Parathyroid adenoma (tissue), 2 donors: ENCODE data around the gene HINT3.
"Not testable (repeated sequence)": the region's sequence is repeated elsewhere in the genome, so short reads cannot be mapped to it uniquely, and the experiment has no call there.

Experiments
- H2AFZ ChIP-seq: fragments of 300-600 bp; sonication (generic); one replicate; pipeline ENCODE4 v1.7.0; 2017; ENCODE audit warnings: antibody characterized with exemption, mild to moderate bottlenecking
- H3K27ac ChIP-seq: fragments of 300-600 bp; sonication (generic); one replicate; pipeline ENCODE4 v1.7.0; 2017
- H3K27me3 ChIP-seq: fragments of 300-600 bp; sonication (generic); one replicate; pipeline ENCODE4 v1.7.0; 2017; ENCODE audit warnings: low read length; ENCODE audit not compliant: control insufficient read depth, insufficient read depth
- H3K36me3 ChIP-seq: fragments of 300-600 bp; sonication (generic); one replicate; pipeline ENCODE4 v1.7.0; 2017; ENCODE audit warnings: low read length; ENCODE audit not compliant: control insufficient read depth, insufficient read depth
- H3K4me1 ChIP-seq: fragments of 300-600 bp; sonication (generic); one replicate; pipeline ENCODE4 v1.7.0; 2017; ENCODE audit warnings: control low read depth
- H3K4me2 ChIP-seq: fragments of 300-600 bp; sonication (generic); one replicate; pipeline ENCODE4 v1.7.0; 2017; ENCODE audit warnings: low read length
- H3K4me3 ChIP-seq: fragments of 300-600 bp; sonication (generic); one replicate; pipeline ENCODE4 v1.7.0; 2017; ENCODE audit warnings: low read depth, low read length
- H3K79me2 ChIP-seq: fragments of 300-600 bp; sonication (generic); one replicate; pipeline ENCODE4 v1.7.0; 2017; ENCODE audit warnings: control low read depth
- H3K9ac ChIP-seq: fragments of 300-600 bp; sonication (generic); one replicate; pipeline ENCODE4 v1.7.0; 2017; ENCODE audit warnings: mild to moderate bottlenecking
- H3K9me3 ChIP-seq: fragments of 300-600 bp; sonication (generic); one replicate; pipeline ENCODE4 v1.7.0; 2017; ENCODE audit warnings: low read length; ENCODE audit not compliant: control insufficient read depth
- TF ChIP-seq, protein P1 (sequence below): fragments of 300-600 bp; sonication (generic); IDR thresholded peaks from one replicate; pipeline ENCODE4 v1.7.0; 2017; ENCODE audit warnings: antibody characterized with exemption, mild to moderate bottlenecking
- donor health status: primary hyperparathyroidism.

The HINT3 gene

DNA sequence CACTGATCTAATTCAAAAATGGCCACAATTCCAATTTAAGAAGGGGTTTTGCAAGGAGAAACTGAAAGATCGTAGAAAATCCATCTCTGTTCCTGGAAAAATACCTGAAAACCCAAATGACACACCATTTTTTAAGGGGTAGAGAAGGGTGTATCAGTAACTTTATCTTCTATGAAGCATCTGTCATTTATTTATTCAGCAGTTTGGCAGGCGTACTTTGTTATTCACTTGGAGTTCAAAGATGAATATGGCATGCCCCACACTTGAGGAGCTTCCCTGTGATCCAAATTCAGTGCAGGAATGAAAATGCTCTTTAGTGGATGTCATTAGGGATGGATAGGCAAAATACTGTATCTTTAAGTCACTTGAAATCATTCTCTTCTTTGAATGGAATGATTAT is 7.2 kb downstream of the HINT3 start:
- no peak overlapping the region for H3K27ac ChIP-seq
- no peak overlapping the region for H3K4me3 ChIP-seq
- no peaks in the 10 kb centered on the region for H3K27me3 ChIP-seq
- H3K4me2 ChIP-seq: no peak overlapping the region
- H3K9ac ChIP-seq: no peak overlapping the region
- H3K4me1 ChIP-seq: peaks cover 8% of the 10 kb centered on the region
- no peak overlapping the region for H2AFZ ChIP-seq
- H3K36me3 ChIP-seq: no peaks in the 10 kb centered on the region
- no peaks in the 10 kb centered on the region for H3K9me3 ChIP-seq
- peaks cover 15% of the 10 kb centered on the region for H3K79me2 ChIP-seq
- TF ChIP-seq, protein P1, sequence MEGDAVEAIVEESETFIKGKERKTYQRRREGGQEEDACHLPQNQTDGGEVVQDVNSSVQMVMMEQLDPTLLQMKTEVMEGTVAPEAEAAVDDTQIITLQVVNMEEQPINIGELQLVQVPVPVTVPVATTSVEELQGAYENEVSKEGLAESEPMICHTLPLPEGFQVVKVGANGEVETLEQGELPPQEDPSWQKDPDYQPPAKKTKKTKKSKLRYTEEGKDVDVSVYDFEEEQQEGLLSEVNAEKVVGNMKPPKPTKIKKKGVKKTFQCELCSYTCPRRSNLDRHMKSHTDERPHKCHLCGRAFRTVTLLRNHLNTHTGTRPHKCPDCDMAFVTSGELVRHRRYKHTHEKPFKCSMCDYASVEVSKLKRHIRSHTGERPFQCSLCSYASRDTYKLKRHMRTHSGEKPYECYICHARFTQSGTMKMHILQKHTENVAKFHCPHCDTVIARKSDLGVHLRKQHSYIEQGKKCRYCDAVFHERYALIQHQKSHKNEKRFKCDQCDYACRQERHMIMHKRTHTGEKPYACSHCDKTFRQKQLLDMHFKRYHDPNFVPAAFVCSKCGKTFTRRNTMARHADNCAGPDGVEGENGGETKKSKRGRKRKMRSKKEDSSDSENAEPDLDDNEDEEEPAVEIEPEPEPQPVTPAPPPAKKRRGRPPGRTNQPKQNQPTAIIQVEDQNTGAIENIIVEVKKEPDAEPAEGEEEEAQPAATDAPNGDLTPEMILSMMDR: no peak

DNA sequence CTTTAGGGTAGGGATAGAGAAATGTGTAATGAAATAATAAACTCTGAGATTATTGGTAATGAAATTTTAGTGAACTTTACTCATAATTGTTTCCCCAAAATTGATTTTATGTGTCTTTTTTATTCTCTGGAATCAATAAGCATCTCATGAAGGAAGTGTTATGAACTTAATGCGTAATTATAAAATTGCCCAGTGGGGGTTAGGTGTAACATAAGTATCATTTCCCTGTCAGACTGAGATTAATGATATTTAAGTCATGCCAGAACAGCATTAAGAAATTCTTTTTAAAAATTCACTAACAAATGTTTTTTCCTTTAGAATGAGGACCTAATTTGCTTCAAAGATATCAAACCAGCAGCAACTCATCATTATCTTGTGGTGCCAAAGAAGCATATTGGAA is 10.0 kb downstream of the HINT3 start:
- no peak overlapping the region for H3K4me3 ChIP-seq
- no peak overlapping the region for H3K9ac ChIP-seq
- no peak overlapping the region for H3K4me2 ChIP-seq
- no peak overlapping the region for H3K27ac ChIP-seq
- no peak overlapping the region for H2AFZ ChIP-seq
- H3K36me3 ChIP-seq: no peaks in the 10 kb centered on the region
- no peaks in the 10 kb centered on the region for H3K79me2 ChIP-seq
- H3K4me1 ChIP-seq: peaks cover 5% of the 10 kb centered on the region
- TF ChIP-seq, protein P1: no peak
- no peaks in the 10 kb centered on the region for H3K27me3 ChIP-seq
- no peaks in the 10 kb centered on the region for H3K9me3 ChIP-seq

DNA sequence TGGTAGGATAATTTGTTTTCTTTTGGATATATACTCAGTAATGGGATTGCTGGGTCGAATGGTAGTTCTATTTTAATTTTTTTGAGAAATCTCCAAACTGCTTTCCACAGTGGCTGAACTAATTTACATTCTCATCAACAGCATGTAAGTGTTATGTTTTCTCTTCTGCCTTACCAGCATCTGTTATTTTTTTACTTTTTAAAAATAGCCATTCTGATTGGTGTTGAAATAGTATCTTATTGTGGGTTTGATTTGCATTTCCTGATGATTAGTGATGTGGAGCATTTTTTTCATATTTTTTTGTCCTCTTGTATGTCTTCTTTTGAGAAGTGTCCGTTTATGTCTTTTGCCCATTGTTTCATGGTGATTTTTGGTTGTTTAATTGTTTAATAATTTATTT is 11.9 kb downstream of the HINT3 start:
- H3K79me2 ChIP-seq: no peaks in the 10 kb centered on the region
- H3K27me3 ChIP-seq: no peaks in the 10 kb centered on the region
- no peak overlapping the region for H3K4me2 ChIP-seq
- no peak overlapping the region for H3K9ac ChIP-seq
- no peak overlapping the region for H2AFZ ChIP-seq
- H3K9me3 ChIP-seq: no peaks in the 10 kb centered on the region
- no peaks in the 10 kb centered on the region for H3K36me3 ChIP-seq
- TF ChIP-seq, protein P1: no peak
- H3K27ac ChIP-seq: no peak overlapping the region
- no peaks in the 10 kb centered on the region for H3K4me1 ChIP-seq
- no peak overlapping the region for H3K4me3 ChIP-seq

DNA sequence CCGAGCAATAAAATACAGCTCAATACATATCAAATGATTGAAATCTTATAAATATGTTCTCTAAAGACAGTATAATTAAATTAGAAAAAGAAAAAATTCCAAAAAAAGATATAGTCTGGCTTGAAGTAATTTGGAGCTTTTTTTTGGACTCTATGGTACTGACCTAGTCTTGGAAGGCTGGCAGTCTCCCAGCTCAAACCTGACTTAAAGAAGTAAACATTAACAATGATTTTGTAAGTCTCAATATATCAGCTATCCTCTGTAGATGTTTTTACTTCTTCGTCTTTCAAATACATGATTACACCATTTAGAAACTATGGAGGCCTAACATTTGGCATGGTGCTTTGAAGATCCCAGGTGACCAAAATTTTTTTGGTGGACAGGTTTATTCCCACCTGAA is 14.2 kb downstream of the HINT3 start:
- Histone ChIP-seq H3K4me2 (no peak overlapping the region), H3K27ac (no peak overlapping the region), H3K9ac (no peak overlapping the region), H3K4me1 (no peaks in the 10 kb centered on the region), H3K4me3 (no peak overlapping the region), H3K9me3 (no peaks in the 10 kb centered on the region), H3K36me3 (no peaks in the 10 kb centered on the region), H2AFZ (no peak overlapping the region), H3K27me3 (no peaks in the 10 kb centered on the region), H3K79me2 (no peaks in the 10 kb centered on the region)
- TF ChIP-seq, protein P1: no peak

DNA sequence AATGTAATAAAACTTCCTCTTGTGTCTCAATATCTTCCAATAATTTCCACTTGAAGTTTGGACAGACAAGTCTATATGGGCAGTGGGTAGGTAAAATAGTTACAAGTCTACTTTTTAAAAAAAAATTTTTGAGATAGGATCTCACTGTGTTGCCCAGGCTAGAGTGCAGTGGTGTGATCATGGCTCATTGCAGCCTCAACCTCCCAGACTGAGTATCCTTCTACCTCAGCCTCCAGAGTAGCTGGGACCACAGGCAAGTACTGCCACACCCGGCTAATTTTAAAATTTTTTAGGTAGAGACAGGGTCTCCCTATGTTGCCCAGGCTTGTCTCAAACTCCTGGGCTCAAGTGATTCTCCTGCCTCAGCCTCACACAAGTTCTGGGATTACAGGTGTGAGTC is 15.9 kb downstream of the HINT3 start:
- not testable (repeated sequence) for H3K27me3 ChIP-seq, H3K9ac ChIP-seq, H3K4me2 ChIP-seq, H3K4me3 ChIP-seq, H2AFZ ChIP-seq, H3K27ac ChIP-seq, H3K79me2 ChIP-seq, H3K4me1 ChIP-seq, H3K36me3 ChIP-seq, H3K9me3 ChIP-seq
